Measurements from ENCODE around the gene BTD.

Gene BTD

GRCh38 chr3:15673536-15673935 lies 72.0 kb downstream of the BTD start:
- no peak for DNase-seq

DNA sequence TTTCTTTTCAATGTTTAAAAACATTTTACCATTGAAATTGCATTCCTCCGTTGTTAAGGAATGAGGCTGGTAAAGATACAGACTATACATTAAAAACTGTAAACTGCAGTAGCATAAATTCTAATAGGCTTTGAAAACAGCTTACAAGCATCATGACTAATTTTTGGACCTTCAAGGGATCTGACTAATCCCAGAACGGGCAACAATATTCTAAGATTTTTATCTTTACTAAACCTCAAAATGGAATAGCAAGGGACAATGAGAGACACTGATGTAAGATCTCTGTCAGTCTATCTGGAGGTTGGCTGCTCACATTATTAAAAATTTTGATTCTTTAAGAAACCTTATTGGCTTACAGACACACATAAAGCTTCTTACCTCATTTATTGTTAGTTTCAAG lies 74.7 kb downstream of the BTD start:
- no peak for DNase-seq

GRCh38 chr3:15679306-15679705 lies 77.8 kb downstream of the BTD start:
- DNase-seq, result no peak

DNA sequence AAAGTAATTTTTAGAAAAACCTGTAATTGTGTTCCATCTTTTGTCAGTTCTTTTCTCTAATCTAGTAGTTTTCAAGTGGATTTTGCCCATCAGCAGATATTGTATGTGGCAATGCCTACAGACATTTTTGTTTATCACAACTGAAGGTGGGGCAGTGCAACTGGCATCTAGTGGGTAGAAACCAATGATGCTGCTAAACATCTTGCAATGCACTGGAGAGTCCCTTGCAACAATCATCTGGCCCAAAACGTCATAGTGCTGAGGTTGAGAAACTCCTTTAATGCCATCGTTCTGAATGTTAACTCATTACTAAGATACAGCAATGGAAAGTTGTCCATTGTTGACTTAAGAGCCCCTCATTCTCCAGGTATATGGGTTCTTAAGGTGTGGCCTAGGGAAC lies 80.1 kb downstream of the BTD start:
- DNase-seq, result no peak

GRCh38 chr3:15682561-15683185 lies 81.1 kb downstream of the BTD start:
- no peak for DNase-seq

DNA sequence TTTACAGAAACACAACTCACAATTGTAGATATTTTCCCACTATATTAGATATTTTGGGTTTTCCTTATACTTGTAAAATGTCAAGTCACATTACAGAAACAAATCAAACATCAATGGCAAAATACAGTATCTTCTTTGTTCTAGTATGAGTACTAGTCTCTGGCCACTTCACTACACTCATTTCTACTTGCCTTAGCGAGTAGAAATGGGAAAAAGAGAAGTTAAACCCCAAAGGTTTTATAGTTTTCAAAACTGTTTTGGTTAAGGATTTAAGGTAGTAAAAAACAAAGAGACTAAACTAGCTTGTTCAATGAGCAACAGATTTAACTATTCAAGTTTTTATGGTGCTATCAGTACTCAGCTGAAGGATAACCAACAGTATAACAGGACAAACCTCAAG lies 81.7 kb downstream of the BTD start:
- no peak for DNase-seq

- no peak for DNase-seq
These were observed 84.4 kb downstream of the BTD start for GRCh38 chr3:15685927-15686326.

DNA sequence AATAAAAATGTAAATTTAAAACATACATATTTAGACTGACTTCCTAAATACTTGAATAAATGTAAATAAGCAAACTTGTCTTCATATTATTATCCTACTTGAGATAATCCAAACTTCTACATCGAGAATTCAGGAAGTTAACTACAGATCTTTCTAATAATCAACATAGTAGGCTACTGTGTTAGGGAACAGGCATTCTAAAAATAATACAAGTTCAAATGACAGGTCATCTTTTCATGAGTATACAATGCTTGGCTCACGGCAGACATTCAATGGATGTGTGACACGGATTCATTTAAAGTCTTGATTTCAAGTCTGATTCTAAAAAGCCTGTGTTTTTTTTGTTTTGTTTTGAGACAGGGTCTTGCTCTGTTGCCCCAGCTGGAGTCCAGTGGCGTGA lies 88.7 kb downstream of the BTD start:
- no peak for DNase-seq

DNA sequence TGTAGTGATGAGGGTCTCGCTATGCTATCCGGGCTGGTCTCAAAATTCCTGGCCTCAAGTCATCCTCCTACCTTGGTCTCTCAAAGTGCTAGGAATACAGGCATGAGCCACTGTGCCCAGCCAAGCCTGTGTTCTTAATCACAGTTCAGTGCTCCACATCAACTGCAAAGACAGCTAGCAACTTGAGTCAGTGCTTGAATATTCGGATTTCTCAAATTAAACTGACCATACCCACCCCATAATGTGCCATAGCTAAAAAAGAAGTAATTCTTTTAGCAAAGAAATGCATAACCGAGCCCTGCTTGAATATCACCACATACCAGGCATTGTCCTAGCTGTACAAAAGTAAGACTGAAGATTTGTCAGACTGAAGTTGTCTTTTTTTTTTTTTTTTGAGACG lies 89.2 kb downstream of the BTD start:
- DNase-seq, result no peak

DNA sequence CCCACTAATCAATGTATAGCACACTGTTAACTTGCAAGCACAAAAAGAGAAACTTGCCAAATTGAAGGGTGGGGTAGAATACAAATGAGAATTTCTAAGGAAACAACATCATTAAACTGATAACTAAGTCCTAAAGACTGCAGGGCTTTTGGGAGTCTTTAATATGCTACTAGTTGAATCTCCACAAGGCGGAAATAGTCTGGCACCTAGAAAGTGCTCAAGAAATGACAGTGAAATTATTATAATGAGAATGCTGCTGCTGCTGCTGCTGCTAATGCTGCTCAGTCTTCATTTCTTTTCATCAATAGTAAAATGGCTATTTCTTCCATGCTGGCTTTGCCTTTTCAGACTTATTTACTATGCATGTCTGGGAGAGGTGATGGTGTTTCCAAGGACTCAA lies 91.8 kb downstream of the BTD start:
- DNase-seq, result no peak

DNA sequence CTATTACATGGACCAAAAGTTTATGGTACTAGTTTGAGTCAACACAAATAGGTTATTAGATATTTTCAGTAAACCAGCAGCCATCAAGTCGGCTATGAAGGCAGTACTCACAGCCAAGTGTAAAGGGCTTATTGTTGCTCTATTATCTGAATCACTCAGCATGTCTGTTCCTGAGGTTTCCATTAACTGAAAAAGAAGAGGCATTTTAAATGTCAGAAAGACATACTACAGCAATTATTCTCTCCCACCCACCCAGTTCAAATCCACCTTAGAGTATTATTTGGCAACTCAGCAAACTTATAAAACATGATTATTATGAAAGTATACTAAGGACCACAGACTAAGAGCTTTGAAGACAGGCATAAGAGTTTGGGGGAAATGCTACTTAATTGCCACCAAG lies 93.1 kb downstream of the BTD start:
- no peak for DNase-seq
